GM18498 (cell line): ENCODE measurements around the gene RGS11.
"Not testable (repeated sequence)": the region's sequence is repeated elsewhere in the genome, so short reads cannot be mapped to it uniquely, and the experiment has no call there.

Source experiments
- ATAC-seq: cut with Tn5 transposase; IDR thresholded peaks from one replicate; pipeline ENCODE4 v1.9.1; 2021; ENCODE audit warnings: mild to moderate bottlenecking, moderate library complexity; ENCODE audit not compliant: unreplicated experiment

Gene RGS11

GRCh38 chr16:264440-264951, 11.2 kb downstream of the RGS11 start:
- ATAC-seq, result no peak

GRCh38 chr16:263944-264343, 11.8 kb downstream of the RGS11 start:
- ATAC-seq, result no peak

GRCh38 chr16:263182-263774, 12.5 kb downstream of the RGS11 start:
- ATAC-seq, result no peak

- no peak for ATAC-seq
These were observed 13.5 kb downstream of the RGS11 start for GRCh38 chr16:262121-262745.

GRCh38 chr16:261031-261691, 14.6 kb downstream of the RGS11 start:
- ATAC-seq, result no peak

- ATAC-seq, result no peak
These were observed 15.4 kb downstream of the RGS11 start for GRCh38 chr16:260326-260725.

- ATAC-seq, result no peak
These were observed 15.9 kb downstream of the RGS11 start for GRCh38 chr16:259814-260253.

GRCh38 chr16:259226-259625, 16.5 kb downstream of the RGS11 start:
- no peak for ATAC-seq

- ATAC-seq, result not testable (repeated sequence)
These were observed 17.7 kb downstream of the RGS11 start for GRCh38 chr16:258091-258490.

GRCh38 chr16:255183-255582, 20.6 kb downstream of the RGS11 start:
- no peak for ATAC-seq

GRCh38 chr16:254461-254860, 21.3 kb downstream of the RGS11 start:
- ATAC-seq, result no peak

- ATAC-seq, result no peak
These were observed 21.9 kb downstream of the RGS11 start for GRCh38 chr16:253833-254232.

- ATAC-seq, result peak; percentile 51
These were observed 23.1 kb downstream of the RGS11 start for GRCh38 chr16:252366-253337.

GRCh38 chr16:249431-249830, 26.3 kb downstream of the RGS11 start:
- no peak for ATAC-seq

GRCh38 chr16:247027-247426, 28.7 kb downstream of the RGS11 start:
- ATAC-seq, result no peak

- no peak for ATAC-seq
These were observed 30.6 kb downstream of the RGS11 start for GRCh38 chr16:245105-245504.

- no peak for ATAC-seq
These were observed 32.4 kb downstream of the RGS11 start for GRCh38 chr16:243348-243747.

- no peak for ATAC-seq
These were observed 33.5 kb downstream of the RGS11 start for GRCh38 chr16:242281-242680.

- ATAC-seq, result no peak
These were observed 35.2 kb downstream of the RGS11 start for GRCh38 chr16:240559-240958.

GRCh38 chr16:239948-240277, 35.8 kb downstream of the RGS11 start:
- no peak for ATAC-seq
